Ascending aorta (tissue), 2 donors: ENCODE measurements around the gene MAN2A1. TPM values are rescaled to one million over a fixed set of nuclear protein-coding genes. Genes with fewer than 3 reads are reported as not detected.

ENCODE experiments used
- DNase-seq, 2 donors: peaks; one replicate each; pipeline ENCODE4 v3.0.0-alpha.2; 2019; ENCODE audit warnings: low spot score in 2 of 2
- H3K27ac ChIP-seq, 2 donors: fragments of 200-600 bp; sonication (generic); one replicate each; pipeline ENCODE4 v1.5.1; 2016 to 2017; ENCODE audit warnings: mild to moderate bottlenecking in 1 of 2
- H3K27me3 ChIP-seq: fragments of 200-600 bp; sonication (generic); one replicate; pipeline ENCODE4 v1.5.1; 2017
- H3K36me3 ChIP-seq, 2 donors: fragments of 200-600 bp; sonication (generic); one replicate each; pipeline ENCODE4 v1.5.1; 2016
- H3K4me1 ChIP-seq, 2 donors: fragments of 200-600 bp; sonication (generic); one replicate each; pipeline ENCODE4 v1.5.1; 2016 to 2017; ENCODE audit warnings: mild to moderate bottlenecking in 1 of 2
- H3K4me3 ChIP-seq, 2 donors: fragments of 200-600 bp; sonication (generic); one replicate each; pipeline ENCODE4 v1.5.1; 2016 to 2017; ENCODE audit warnings: mild to moderate bottlenecking in 1 of 2
- H3K9me3 ChIP-seq, 2 donors: fragments of 200-600 bp; sonication (generic); one replicate each; pipeline ENCODE4 v1.5.1; 2016
- CTCF ChIP-seq, 3 experiments: fragments of 200-600 bp in 2 of 3; fragments of 450-650 bp in 1 of 3; sonication (generic) in 2 of 3; IDR thresholded peaks; one replicate each; pipeline ENCODE4 v1.5.1; 2016 to 2019; ENCODE audit warnings: antibody characterized with exemption in 3 of 3, mild to moderate bottlenecking in 1 of 3, moderate library complexity in 1 of 3
- intact Hi-C: fragments of 100-400 bp; cut with DNase I; formaldehyde crosslinking; loops from one replicate; pipeline ENCODE4 v1.15.1; 2023
- total RNA-seq: library from RNA; depleted of rRNA; stranded (reverse); fragments of >200 nt; gene quantifications from one replicate; pipeline ENCODE4 v1.1.0, GENCODE V29; 2016

The MAN2A1 gene
- total RNA-seq, 1 donor from 2014 or later, result 37.0 TPM

- no peaks in the 10 kb centered on the region for H3K4me1 ChIP-seq
- H3K27ac ChIP-seq, result no peak overlapping the region
- intact Hi-C loops, result no loop called here
- H3K27me3 ChIP-seq, result no peaks in the 10 kb centered on the region
- no peaks in the 10 kb centered on the region for H3K9me3 ChIP-seq
- TF ChIP-seq CTCF (IDR thresholded peaks at IDR 0.05), result no peak
- H3K4me3 ChIP-seq, result no peak overlapping the region
- H3K36me3 ChIP-seq, result no peaks in the 10 kb centered on the region
- DNase-seq, result no peak
Observed at GRCh38 chr5:109668668-109669422, 20.9 kb upstream of the MAN2A1 start.

GRCh38 chr5:109669991-109670706 is 19.6 kb upstream of the MAN2A1 start:
- no peaks in the 10 kb centered on the region for H3K36me3 ChIP-seq
- H3K27ac ChIP-seq, result no peak overlapping the region
- DNase-seq, result no peak
- no peaks in the 10 kb centered on the region for H3K27me3 ChIP-seq
- TF ChIP-seq CTCF (IDR thresholded peaks at IDR 0.05), result no peak
- no peak overlapping the region for H3K4me3 ChIP-seq
- H3K4me1 ChIP-seq, result no peaks in the 10 kb centered on the region
- H3K9me3 ChIP-seq, result no peaks in the 10 kb centered on the region
- intact Hi-C loops, result no loop called here

- Histone ChIP-seq H3K27ac (no peak overlapping the region), H3K9me3 (no peaks in the 10 kb centered on the region), H3K36me3 (no peaks in the 10 kb centered on the region), H3K4me1 (no peaks in the 10 kb centered on the region), H3K27me3 (no peaks in the 10 kb centered on the region), H3K4me3 (no peak overlapping the region)
- DNase-seq, result no peak
- intact Hi-C loops, result no loop called here
- no peak for TF ChIP-seq CTCF (IDR thresholded peaks at IDR 0.05)
Observed at GRCh38 chr5:109671136-109671535, 18.6 kb upstream of the MAN2A1 start.

GRCh38 chr5:109674596-109674995 is 15.1 kb upstream of the MAN2A1 start:
- Histone ChIP-seq H3K4me3 (no peak overlapping the region), H3K9me3 (no peaks in the 10 kb centered on the region), H3K27me3 (no peaks in the 10 kb centered on the region), H3K27ac (no peak overlapping the region), H3K4me1 (no peaks in the 10 kb centered on the region), H3K36me3 (no peaks in the 10 kb centered on the region)
- DNase-seq, result no peak
- intact Hi-C loops, result no loop called here
- TF ChIP-seq CTCF (IDR thresholded peaks at IDR 0.05), result no peak

- no peak for TF ChIP-seq CTCF (IDR thresholded peaks at IDR 0.05)
- H3K4me1 ChIP-seq, result no peaks in the 10 kb centered on the region
- H3K36me3 ChIP-seq, result no peaks in the 10 kb centered on the region
- DNase-seq, result no peak
- intact Hi-C loops, result no loop called here
- H3K27ac ChIP-seq, result no peak overlapping the region
- H3K9me3 ChIP-seq, result no peaks in the 10 kb centered on the region
- no peak overlapping the region for H3K4me3 ChIP-seq
- H3K27me3 ChIP-seq, result no peaks in the 10 kb centered on the region
Observed at GRCh38 chr5:109676920-109677319, 12.8 kb upstream of the MAN2A1 start.
